CD4-positive, alpha-beta memory T cell (primary cell): Measurements from ENCODE around the gene ADGRD1. TPM values are rescaled to one million over a fixed set of nuclear protein-coding genes. Genes with fewer than 3 reads are reported as not detected.

Source experiments
- CTCF ChIA-PET: fragments of 350-600 bp; sonication (Branson Sonifier 250); formaldehyde crosslinking; loops from one replicate; lab custom pipeline; 2021; ENCODE audit warnings: inconsistent platforms; ENCODE audit not compliant: partially characterized antibody; lab: Charles Lee
- POLR2A ChIA-PET: fragments of 350-600 bp; sonication (Branson Sonifier 250); formaldehyde crosslinking; loops from one replicate; lab custom pipeline; 2021; ENCODE audit not compliant: partially characterized antibody; lab: Charles Lee
- DNase-seq, 5 donors: peaks; one replicate each; pipeline versions ENCODE4 v3.0.0 to v3.0.0-alpha.2; 2020 to 2022; ENCODE audit warnings: mixed read lengths in 1 of 5
- H3K27ac ChIP-seq: one replicate; pipeline ENCODE4 v1.7.0; 2013; ENCODE audit warnings: low read depth, low read length
- H3K27me3 ChIP-seq: 2 replicates; pipeline ENCODE4 v1.7.0; 2013; ENCODE audit warnings: mild to moderate bottlenecking, low read length, moderate library complexity; ENCODE audit not compliant: insufficient read depth
- H3K36me3 ChIP-seq: 2 replicates; pipeline ENCODE4 v1.7.0; 2013; ENCODE audit warnings: mild to moderate bottlenecking, low read length, moderate library complexity; ENCODE audit not compliant: insufficient read depth
- H3K4me1 ChIP-seq: 2 replicates; pipeline ENCODE4 v1.7.0; 2013; ENCODE audit warnings: mild to moderate bottlenecking, low read length, moderate library complexity; ENCODE audit not compliant: insufficient read depth
- H3K4me3 ChIP-seq, 2 donors: one replicate each; pipeline ENCODE4 v1.7.0; 2013; ENCODE audit warnings: low read length in 2 of 2, mild to moderate bottlenecking in 1 of 2
- H3K9me3 ChIP-seq, 2 donors: one replicate each; pipeline ENCODE4 v1.7.0; 2013; ENCODE audit warnings: low read length in 2 of 2, control low read depth in 1 of 2; ENCODE audit not compliant: control insufficient read depth in 1 of 2
- H3K27ac Mint-ChIP-seq, 7 donors: one replicate each; pipeline ENCODE4 v1.8.0; 2020 to 2021; ENCODE audit warnings: mixed read lengths in 7 of 7, mild to moderate bottlenecking in 6 of 7, inconsistent platforms in 3 of 7, moderate library complexity in 3 of 7
- H3K27me3 Mint-ChIP-seq, 2 donors: one replicate each; pipeline ENCODE4 v1.8.0; 2020 to 2021; ENCODE audit warnings: mixed read lengths in 2 of 2
- H3K36me3 Mint-ChIP-seq, 2 donors: one replicate each; pipeline ENCODE4 v1.8.0; 2020 to 2021; ENCODE audit warnings: mixed read lengths in 2 of 2, inconsistent platforms in 1 of 2, mild to moderate bottlenecking in 1 of 2
- H3K4me1 Mint-ChIP-seq, 4 donors: one replicate each; pipeline ENCODE4 v1.8.0; 2020 to 2021; ENCODE audit warnings: mixed read lengths in 4 of 4, mild to moderate bottlenecking in 1 of 4
- H3K4me3 Mint-ChIP-seq, 8 donors: one replicate each; pipeline ENCODE4 v1.8.0; 2020 to 2021; ENCODE audit warnings: mixed read lengths in 8 of 8, mild to moderate bottlenecking in 7 of 8, moderate library complexity in 6 of 8, inconsistent platforms in 3 of 8
- H3K9me3 Mint-ChIP-seq, 8 donors: one replicate each; pipeline ENCODE4 v1.8.0; 2020 to 2021; ENCODE audit warnings: mixed read lengths in 8 of 8, mild to moderate bottlenecking in 5 of 8, inconsistent platforms in 3 of 8, moderate library complexity in 1 of 8
- intact Hi-C: fragments of 100-400 bp; cut with micrococcal nuclease; formaldehyde crosslinking; loops from one replicate; pipeline ENCODE4 v1.15.1; 2023
- polyA plus RNA-seq, 2 donors: library from polyadenylated mRNA; unstranded; fragments of 300-500 nt; fragmentation: Illumina TruSeq; gene quantifications; one replicate each; pipeline ENCODE4 v1.2.3, GENCODE V29; 2021
- total RNA-seq, 2 experiments: library from RNA; stranded (reverse); gene quantifications; one replicate each; pipeline ENCODE4 v1.2.3, GENCODE V29; 2021

The ADGRD1 gene
- total and polyA plus RNA-seq, 4 experiments from 2014 or later = not detected

GRCh38 chr12:131136539-131136872 lies 182.8 kb downstream of the ADGRD1 start:
- Mint-ChIP-seq H3K27me3 (peaks cover 0 to 2% of the 10 kb centered on the region in 2 donors), H3K36me3 (no peaks in the 10 kb centered on the region), H3K9me3 (no peaks in the 10 kb centered on the region), H3K27ac (no peak overlapping the region), H3K4me1 (peaks cover 0 to 2% (median under 1%) of the 10 kb centered on the region in 4 donors), H3K4me3 (no peak overlapping the region)
- peaks cover 6% of the 10 kb centered on the region for H3K4me1 ChIP-seq
- ChIA-PET POLR2A (no interaction called here), CTCF (interaction anchor here (2.4 kb wide), 1 partner anchor 32 kb away, joined by 6 read pairs; no protein-coding TSS in a partner anchor)
- intact Hi-C loops = no loop called here
- no peaks in the 10 kb centered on the region for H3K27me3 ChIP-seq
- no peaks in the 10 kb centered on the region for H3K9me3 ChIP-seq
- DNase-seq = no peak
- H3K4me3 ChIP-seq = no peak overlapping the region
- H3K36me3 ChIP-seq = no peaks in the 10 kb centered on the region
- no peak overlapping the region for H3K27ac ChIP-seq

- intact Hi-C loops = no loop called here
- no peaks in the 10 kb centered on the region for H3K36me3 Mint-ChIP-seq
- H3K27ac Mint-ChIP-seq = no peak overlapping the region
- no peaks in the 10 kb centered on the region for H3K36me3 ChIP-seq
- no peaks in the 10 kb centered on the region for H3K9me3 Mint-ChIP-seq
- H3K27ac ChIP-seq = no peak overlapping the region
- ChIA-PET CTCF (interaction anchor here (2.4 kb wide), 1 partner anchor 33 kb away, joined by 6 read pairs; no protein-coding TSS in a partner anchor), POLR2A (no interaction called here)
- peaks cover 0 to 2% (median under 1%) of the 10 kb centered on the region in 4 donors for H3K4me1 Mint-ChIP-seq
- no peaks in the 10 kb centered on the region for H3K9me3 ChIP-seq
- H3K27me3 ChIP-seq = no peaks in the 10 kb centered on the region
- H3K4me3 ChIP-seq = no peak overlapping the region
- peaks cover 5% of the 10 kb centered on the region for H3K4me1 ChIP-seq
- DNase-seq = no peak
- no peak overlapping the region for H3K4me3 Mint-ChIP-seq
- H3K27me3 Mint-ChIP-seq = peaks cover 0 to 2% of the 10 kb centered on the region in 2 donors
Measured at GRCh38 chr12:131137009-131137835, 183.5 kb downstream of the ADGRD1 start.

- Mint-ChIP-seq H3K4me1 (no peaks in the 10 kb centered on the region), H3K27me3 (peaks cover 0 to 2% of the 10 kb centered on the region in 2 donors), H3K36me3 (no peaks in the 10 kb centered on the region), H3K9me3 (no peaks in the 10 kb centered on the region), H3K27ac (no peak overlapping the region), H3K4me3 (peak overlapping the region in 1 of 8 donors; percentile 51)
- H3K36me3 ChIP-seq = no peaks in the 10 kb centered on the region
- no peaks in the 10 kb centered on the region for H3K27me3 ChIP-seq
- H3K4me3 ChIP-seq = no peak overlapping the region
- ChIA-PET POLR2A (no interaction called here), CTCF (interaction anchor here (2.4 kb wide), 1 partner anchor 33 kb away, joined by 6 read pairs; no protein-coding TSS in a partner anchor)
- DNase-seq = no peak
- no peak overlapping the region for H3K27ac ChIP-seq
- H3K9me3 ChIP-seq = no peaks in the 10 kb centered on the region
- H3K4me1 ChIP-seq = no peaks in the 10 kb centered on the region
- intact Hi-C loops = no loop called here
Measured at GRCh38 chr12:131137836-131138637, 184.3 kb downstream of the ADGRD1 start.

GRCh38 chr12:131138638-131139362 lies 185.1 kb downstream of the ADGRD1 start:
- Histone ChIP-seq H3K27ac (no peak overlapping the region), H3K9me3 (no peaks in the 10 kb centered on the region), H3K36me3 (no peaks in the 10 kb centered on the region), H3K4me1 (no peaks in the 10 kb centered on the region), H3K4me3 (no peak overlapping the region), H3K27me3 (no peaks in the 10 kb centered on the region)
- Mint-ChIP-seq H3K4me1 (no peaks in the 10 kb centered on the region), H3K27me3 (peaks cover 0 to 2% of the 10 kb centered on the region in 2 donors), H3K4me3 (no peak overlapping the region), H3K9me3 (no peaks in the 10 kb centered on the region), H3K36me3 (no peaks in the 10 kb centered on the region), H3K27ac (no peak overlapping the region)
- intact Hi-C loops = no loop called here
- no peak for DNase-seq
- POLR2A ChIA-PET = no interaction called here
- CTCF ChIA-PET = no interaction called here

- intact Hi-C loops = no loop called here
- H3K27me3 ChIP-seq = no peaks in the 10 kb centered on the region
- Mint-ChIP-seq H3K27ac (no peak overlapping the region), H3K36me3 (no peaks in the 10 kb centered on the region), H3K9me3 (no peaks in the 10 kb centered on the region), H3K4me3 (no peak overlapping the region), H3K4me1 (no peaks in the 10 kb centered on the region), H3K27me3 (peaks cover 0 to 2% of the 10 kb centered on the region in 2 donors)
- no peak for DNase-seq
- ChIA-PET POLR2A (no interaction called here), CTCF (no interaction called here)
- H3K36me3 ChIP-seq = no peaks in the 10 kb centered on the region
- no peaks in the 10 kb centered on the region for H3K4me1 ChIP-seq
- H3K4me3 ChIP-seq = no peak overlapping the region
- no peaks in the 10 kb centered on the region for H3K9me3 ChIP-seq
- no peak overlapping the region for H3K27ac ChIP-seq
Measured at GRCh38 chr12:131139363-131140068, 185.8 kb downstream of the ADGRD1 start.

- H3K36me3 ChIP-seq = no peaks in the 10 kb centered on the region
- CTCF ChIA-PET = no interaction called here
- no peaks in the 10 kb centered on the region for H3K4me1 ChIP-seq
- H3K4me3 Mint-ChIP-seq = no peak overlapping the region
- H3K9me3 ChIP-seq = no peaks in the 10 kb centered on the region
- H3K4me3 ChIP-seq = no peak overlapping the region
- H3K27me3 Mint-ChIP-seq = peaks cover 0 to 2% of the 10 kb centered on the region in 2 donors
- no peak for DNase-seq
- H3K27me3 ChIP-seq = no peaks in the 10 kb centered on the region
- H3K4me1 Mint-ChIP-seq = no peaks in the 10 kb centered on the region
- H3K9me3 Mint-ChIP-seq = no peaks in the 10 kb centered on the region
- no peaks in the 10 kb centered on the region for H3K36me3 Mint-ChIP-seq
- POLR2A ChIA-PET = no interaction called here
- no peak overlapping the region for H3K27ac ChIP-seq
- intact Hi-C loops = no loop called here
- no peak overlapping the region for H3K27ac Mint-ChIP-seq
Measured at GRCh38 chr12:131140069-131140435, 186.3 kb downstream of the ADGRD1 start.
